Small intestine (tissue), 7 donors: Measurements from ENCODE around the gene RALGAPA1. TPM values are rescaled to one million over a fixed set of nuclear protein-coding genes. Genes with fewer than 3 reads are reported as not detected.
"Not testable (repeated sequence)": the region's sequence is repeated elsewhere in the genome, so short reads cannot be mapped to it uniquely, and the experiment has no call there.

Experiments used
- DNase-seq, 2 donors: peaks; one replicate each; pipeline versions ENCODE4 v3.0.0 to v3.0.0-alpha.2; 2013
- FAIRE-seq: peaks from 2 replicates; lab custom pipeline; 2012; peaks lifted over from hg19 to GRCh38; lab: Jason Lieb, UNC
- H3K27ac ChIP-seq, 3 donors: one replicate each; pipeline ENCODE4 v1.5.1; 2013; ENCODE audit warnings: low read length in 2 of 3, mild to moderate bottlenecking in 2 of 3, control low read depth in 1 of 3, inconsistent platforms in 1 of 3, low read depth in 1 of 3, moderate library complexity in 1 of 3
- H3K27me3 ChIP-seq, 3 donors: one replicate each; pipeline ENCODE4 v1.6.1; 2013; ENCODE audit warnings: low read length in 3 of 3, inconsistent platforms in 1 of 3; ENCODE audit not compliant: control insufficient read depth in 3 of 3, insufficient read depth in 3 of 3
- H3K36me3 ChIP-seq, 3 donors: one replicate each; pipeline ENCODE4 v1.6.1; 2013; ENCODE audit warnings: low read length in 3 of 3, inconsistent platforms in 1 of 3, low read depth in 1 of 3, mild to moderate bottlenecking in 1 of 3, moderate library complexity in 1 of 3; ENCODE audit not compliant: control insufficient read depth in 3 of 3, insufficient read depth in 2 of 3
- H3K4me1 ChIP-seq, 3 donors: one replicate each; pipeline ENCODE4 v1.6.1; 2013; ENCODE audit warnings: low read length in 2 of 3, inconsistent platforms in 1 of 3, low read depth in 1 of 3, mild to moderate bottlenecking in 1 of 3, moderate library complexity in 1 of 3; ENCODE audit not compliant: control insufficient read depth in 3 of 3, insufficient read depth in 2 of 3
- H3K4me3 ChIP-seq, 3 donors: one replicate each; pipeline ENCODE4 v1.5.1; 2013; ENCODE audit warnings: low read length in 3 of 3, control low read depth in 1 of 3, inconsistent platforms in 1 of 3, low read depth in 1 of 3, mild to moderate bottlenecking in 1 of 3, moderate library complexity in 1 of 3
- H3K9me3 ChIP-seq, 2 donors: one replicate each; pipeline ENCODE4 v1.6.1; 2013; ENCODE audit warnings: low read depth in 1 of 2, low read length in 1 of 2; ENCODE audit not compliant: control insufficient read depth in 2 of 2, insufficient read depth in 1 of 2
- WGBS, 3 donors: extraction: QIAGEN DNeasy Blood & Tissue Kit; methylation state at CpG; one replicate each; pipeline ENCODE4 v1.1.7; 2013; 5-methylcytosine and 5-hydroxymethylcytosine counted together
- polyA plus RNA-seq, 4 donors: library from polyadenylated mRNA; stranded (reverse) in 3 of 4; unstranded in 1 of 4; fragments of 200-250 nt in 3 of 4; fragments of 120-200 nt in 1 of 4; gene quantifications; one replicate each; pipeline versions ENCODE4 v1.2.1 to v1.2.3, GENCODE V29; 2013
- donor health status: healthy with polysubstance abuse.
- donor health status: control.
- donor health status: control.
- donor health status: Bipolar disorder and iron deficiency.
- donor health status: healthy.

The RALGAPA1 gene
- polyA plus RNA-seq, 4 donors = 9.6 to 27.6 (median 13.3) TPM

- peaks cover 0 to 3% (median 0%) of the 10 kb centered on the region in 3 donors for H3K36me3 ChIP-seq
- FAIRE-seq = no peak
- WGBS, 3 donors = 84 to 94% (median 86%) methylated on average over 4 of the region's 4 CpGs
Observed at GRCh38 chr14:35789651-35790050, 19.4 kb downstream of the RALGAPA1 start.

GRCh38 chr14:35786856-35787255, 22.2 kb downstream of the RALGAPA1 start:
- Histone ChIP-seq H3K27me3 (no peaks in the 10 kb centered on the region), H3K36me3 (peaks cover 0 to 6% (median 0%) of the 10 kb centered on the region in 3 donors), H3K4me1 (no peaks in the 10 kb centered on the region), H3K9me3 (no peaks in the 10 kb centered on the region), H3K4me3 (no peak overlapping the region), H3K27ac (no peak overlapping the region)
- DNase-seq = no peak
- FAIRE-seq = no peak
- WGBS, 3 donors = 82 to 85% (median 84%) methylated on average over 2 of the region's 2 CpGs

More at GRCh38 chr14:35789651-35790050, 19.4 kb downstream of the RALGAPA1 start:
- H3K27me3 ChIP-seq = no peaks in the 10 kb centered on the region
- H3K27ac ChIP-seq = no peak overlapping the region
- H3K4me3 ChIP-seq = no peak overlapping the region
- H3K9me3 ChIP-seq = no peaks in the 10 kb centered on the region
- H3K4me1 ChIP-seq = no peaks in the 10 kb centered on the region
- no peak for DNase-seq

GRCh38 chr14:35783699-35784098, 25.4 kb downstream of the RALGAPA1 start:
- no peak overlapping the region for H3K27ac ChIP-seq
- WGBS, 3 donors = 41 to 57% (median 47%) methylated on average over 1 of the region's 1 CpG
- no peak for FAIRE-seq
- H3K27me3 ChIP-seq = no peaks in the 10 kb centered on the region
- DNase-seq = no peak
- no peak overlapping the region for H3K4me3 ChIP-seq
- H3K9me3 ChIP-seq = peaks cover 0 to 7% of the 10 kb centered on the region in 2 donors
- H3K36me3 ChIP-seq = peaks cover 0 to 8% (median 0%) of the 10 kb centered on the region in 3 donors
- H3K4me1 ChIP-seq = no peaks in the 10 kb centered on the region

- DNase-seq (no peak), FAIRE-seq (no peak)
- Histone ChIP-seq H3K27me3 (no peaks in the 10 kb centered on the region), H3K27ac (no peak overlapping the region), H3K4me1 (no peaks in the 10 kb centered on the region), H3K36me3 (peaks cover 0 to 5% (median 0%) of the 10 kb centered on the region in 3 donors), H3K9me3 (peaks cover 0 to 7% of the 10 kb centered on the region in 2 donors), H3K4me3 (no peak overlapping the region)
- 94 to 99% (median 96%) methylated on average over 3 of the region's 3 CpGs for WGBS, 3 donors
Observed at GRCh38 chr14:35779368-35779767, 29.7 kb downstream of the RALGAPA1 start.

- not testable (repeated sequence) for H3K27me3 ChIP-seq, H3K27ac ChIP-seq, DNase-seq, H3K36me3 ChIP-seq, H3K9me3 ChIP-seq, FAIRE-seq, H3K4me1 ChIP-seq, H3K4me3 ChIP-seq
- 94 to 96% (median 95%) methylated on average over 5 of the region's 5 CpGs for WGBS, 3 donors
Observed at GRCh38 chr14:35777550-35777949, 31.5 kb downstream of the RALGAPA1 start.

GRCh38 chr14:35776823-35777222, 32.3 kb downstream of the RALGAPA1 start:
- Histone ChIP-seq H3K9me3 (peaks cover 0 to 7% of the 10 kb centered on the region in 2 donors), H3K27ac (no peak overlapping the region), H3K36me3 (peaks cover 0 to 9% (median 0%) of the 10 kb centered on the region in 3 donors), H3K27me3 (no peaks in the 10 kb centered on the region), H3K4me3 (no peak overlapping the region), H3K4me1 (no peaks in the 10 kb centered on the region)
- WGBS, 3 donors = 90 to 95% (median 93%) methylated on average over 4 of the region's 4 CpGs
- DNase-seq (no peak), FAIRE-seq (peak; percentile 15)

GRCh38 chr14:35776085-35776484, 33.0 kb downstream of the RALGAPA1 start:
- not testable (repeated sequence) for H3K27ac ChIP-seq, H3K9me3 ChIP-seq, H3K36me3 ChIP-seq, H3K4me1 ChIP-seq, FAIRE-seq, DNase-seq, H3K27me3 ChIP-seq, H3K4me3 ChIP-seq
- 91 to 99% (median 97%) methylated on average over 5 of the region's 5 CpGs for WGBS, 3 donors

GRCh38 chr14:35766700-35767082, 42.4 kb downstream of the RALGAPA1 start:
- H3K36me3 ChIP-seq = peaks cover 0 to 25% (median 0%) of the 10 kb centered on the region in 3 donors
- DNase-seq (no peak), FAIRE-seq (no peak)
- no peaks in the 10 kb centered on the region for H3K9me3 ChIP-seq
- H3K4me1 ChIP-seq = no peaks in the 10 kb centered on the region
- H3K27ac ChIP-seq = no peak overlapping the region
- WGBS, 3 donors = 76 to 94% (median 87%) methylated on average over 2 of the region's 2 CpGs
- H3K27me3 ChIP-seq = no peaks in the 10 kb centered on the region
- H3K4me3 ChIP-seq = no peak overlapping the region
